ENCODE measurements around the gene PHC2.

Gene PHC2

DNA sequence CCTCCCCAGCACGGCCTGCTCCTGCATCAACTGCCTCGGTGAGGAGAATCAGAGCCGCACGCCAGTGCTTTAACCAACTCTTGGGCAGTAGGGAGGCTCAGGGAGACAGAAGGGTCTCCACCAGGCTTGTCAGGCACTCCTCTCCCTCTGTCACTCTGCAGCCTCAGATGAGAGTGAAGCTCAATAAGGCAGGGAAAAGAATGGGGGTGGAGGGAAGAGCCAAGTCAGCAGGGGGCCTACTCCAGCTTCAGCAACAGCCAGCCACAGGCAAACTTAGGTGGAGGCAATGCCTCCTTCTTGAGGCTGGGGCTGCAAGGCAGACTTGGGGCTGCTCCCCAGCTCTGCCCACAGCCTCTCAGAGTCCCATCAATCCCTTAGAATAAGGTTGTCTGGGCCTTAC lies 58.2 kb downstream of the PHC2 start:
- H3K36me3 ChIP-seq (ENCODE audit: control insufficient read depth in 2 of 2, insufficient read depth in 1 of 2, low read length in 2 of 2) = peaks cover 0 to 19% of the 10 kb centered on the region in 2 experiments; a peak in 1 of 3 replicates
- ChIA-PET POLR2A (interaction anchor here (0.9 kb wide), 1 partner anchor 191 kb away, joined by 3 read pairs; the partner anchor contains the start of gene TRIM62), CTCF (interaction anchor here (0.6 to 12.6 kb wide), 5 partner anchors 77 to 236 kb away, joined by 3 to 135 read pairs (median 3); no protein-coding TSS in a partner anchor)
- no peak overlapping the region for H3K4me3 ChIP-seq (ENCODE audit: low read depth, low read length)
- H3K27ac ChIP-seq (ENCODE audit: extremely low read depth, low read depth, low read length) = no peak overlapping the region
- no peaks in the 10 kb centered on the region for H3K4me1 ChIP-seq (ENCODE audit: control insufficient read depth, insufficient read depth, low read length)
- no peaks in the 10 kb centered on the region for H3K9me3 ChIP-seq (ENCODE audit: control insufficient read depth, insufficient read depth, low read depth, low read length)
- peak; percentile 32; the same call in 1 of the 2 replicates for TF ChIP-seq GLIS1 (tag by site-specific recombination; IDR thresholded peaks at IDR 0.05)
- TF ChIP-seq, protein P1, sequence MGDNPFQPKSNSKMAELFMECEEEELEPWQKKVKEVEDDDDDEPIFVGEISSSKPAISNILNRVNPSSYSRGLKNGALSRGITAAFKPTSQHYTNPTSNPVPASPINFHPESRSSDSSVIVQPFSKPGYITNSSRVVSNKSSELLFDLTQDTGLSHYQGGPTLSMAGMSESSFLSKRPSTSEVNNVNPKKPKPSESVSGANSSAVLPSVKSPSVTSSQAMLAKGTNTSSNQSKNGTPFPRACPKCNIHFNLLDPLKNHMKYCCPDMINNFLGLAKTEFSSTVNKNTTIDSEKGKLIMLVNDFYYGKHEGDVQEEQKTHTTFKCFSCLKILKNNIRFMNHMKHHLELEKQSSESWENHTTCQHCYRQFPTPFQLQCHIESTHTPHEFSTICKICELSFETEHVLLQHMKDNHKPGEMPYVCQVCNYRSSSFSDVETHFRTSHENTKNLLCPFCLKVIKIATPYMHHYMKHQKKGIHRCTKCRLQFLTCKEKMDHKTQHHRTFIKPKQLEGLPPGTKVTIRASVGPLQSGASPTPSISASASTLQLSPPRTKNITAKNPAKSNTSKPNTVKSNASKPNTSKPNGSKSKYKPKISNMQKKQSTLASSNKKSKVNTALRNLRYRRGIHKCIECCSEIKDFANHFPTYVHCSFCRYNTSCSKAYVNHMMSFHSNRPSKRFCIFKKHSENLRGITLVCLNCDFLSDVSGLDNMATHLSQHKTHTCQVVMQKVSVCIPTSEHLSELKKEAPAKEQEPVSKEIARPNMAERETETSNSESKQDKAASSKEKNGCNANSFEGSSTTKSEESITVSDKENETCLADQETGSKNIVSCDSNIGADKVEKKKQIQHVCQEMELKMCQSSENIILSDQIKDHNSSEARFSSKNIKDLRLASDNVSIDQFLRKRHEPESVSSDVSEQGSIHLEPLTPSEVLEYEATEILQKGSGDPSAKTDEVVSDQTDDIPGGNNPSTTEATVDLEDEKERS (tag by site-specific recombination; IDR thresholded peaks at IDR 0.05) = no peak
- TF ChIP-seq ZNF341 (tag by site-specific recombination; IDR thresholded peaks at IDR 0.05; ENCODE audit: low read depth) = peak; percentile 85

DNA sequence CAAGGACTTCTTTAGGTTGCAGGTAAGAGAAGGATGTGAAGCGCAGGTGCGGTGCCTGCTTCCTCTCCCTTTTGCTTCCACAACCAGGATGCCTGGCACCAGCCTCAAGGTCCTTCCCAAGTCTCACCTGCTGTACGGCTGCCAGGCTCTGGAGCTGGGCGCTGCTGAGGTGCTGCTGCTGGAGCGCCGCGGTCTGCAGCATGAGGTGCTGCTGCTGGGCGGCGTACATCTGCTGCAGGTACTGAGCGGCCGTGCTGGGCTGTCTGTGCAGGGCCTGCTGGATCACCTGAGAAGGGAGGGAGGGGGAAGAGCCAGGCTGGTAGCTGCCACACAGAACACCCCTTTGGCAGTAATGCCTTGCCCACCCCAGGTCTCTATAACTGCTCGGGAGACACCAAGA lies 58.7 kb downstream of the PHC2 start:
- Histone ChIP-seq H3K4me1 (ENCODE audit: control insufficient read depth, insufficient read depth, low read length) (no peaks in the 10 kb centered on the region), H3K9me3 (ENCODE audit: control insufficient read depth, insufficient read depth, low read depth, low read length) (no peaks in the 10 kb centered on the region), H3K36me3 (ENCODE audit: control insufficient read depth in 2 of 2, insufficient read depth in 1 of 2, low read length in 2 of 2) (peaks cover 0 to 20% of the 10 kb centered on the region in 2 experiments; a peak in 1 of 3 replicates), H3K4me3 (ENCODE audit: low read depth, low read length) (no peak overlapping the region), H3K27ac (ENCODE audit: extremely low read depth, low read depth, low read length) (no peak overlapping the region)
- ChIA-PET CTCF (interaction anchor here (0.6 to 12.6 kb wide), 6 partner anchors 76 to 520 kb away, joined by 3 to 135 read pairs (median 3); no protein-coding TSS in a partner anchor), POLR2A (no interaction called here)
- TF ChIP-seq, protein P2, sequence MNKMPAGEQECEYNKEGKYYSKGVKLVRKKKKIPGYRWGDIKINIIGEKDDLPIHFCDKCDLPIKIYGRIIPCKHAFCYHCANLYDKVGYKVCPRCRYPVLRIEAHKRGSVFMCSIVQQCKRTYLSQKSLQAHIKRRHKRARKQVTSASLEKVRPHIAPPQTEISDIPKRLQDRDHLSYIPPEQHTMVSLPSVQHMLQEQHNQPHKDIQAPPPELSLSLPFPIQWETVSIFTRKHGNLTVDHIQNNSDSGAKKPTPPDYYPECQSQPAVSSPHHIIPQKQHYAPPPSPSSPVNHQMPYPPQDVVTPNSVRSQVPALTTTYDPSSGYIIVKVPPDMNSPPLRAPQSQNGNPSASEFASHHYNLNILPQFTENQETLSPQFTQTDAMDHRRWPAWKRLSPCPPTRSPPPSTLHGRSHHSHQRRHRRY (tag by site-specific recombination; IDR thresholded peaks at IDR 0.05) = no peak
- TF ChIP-seq, protein P3, sequence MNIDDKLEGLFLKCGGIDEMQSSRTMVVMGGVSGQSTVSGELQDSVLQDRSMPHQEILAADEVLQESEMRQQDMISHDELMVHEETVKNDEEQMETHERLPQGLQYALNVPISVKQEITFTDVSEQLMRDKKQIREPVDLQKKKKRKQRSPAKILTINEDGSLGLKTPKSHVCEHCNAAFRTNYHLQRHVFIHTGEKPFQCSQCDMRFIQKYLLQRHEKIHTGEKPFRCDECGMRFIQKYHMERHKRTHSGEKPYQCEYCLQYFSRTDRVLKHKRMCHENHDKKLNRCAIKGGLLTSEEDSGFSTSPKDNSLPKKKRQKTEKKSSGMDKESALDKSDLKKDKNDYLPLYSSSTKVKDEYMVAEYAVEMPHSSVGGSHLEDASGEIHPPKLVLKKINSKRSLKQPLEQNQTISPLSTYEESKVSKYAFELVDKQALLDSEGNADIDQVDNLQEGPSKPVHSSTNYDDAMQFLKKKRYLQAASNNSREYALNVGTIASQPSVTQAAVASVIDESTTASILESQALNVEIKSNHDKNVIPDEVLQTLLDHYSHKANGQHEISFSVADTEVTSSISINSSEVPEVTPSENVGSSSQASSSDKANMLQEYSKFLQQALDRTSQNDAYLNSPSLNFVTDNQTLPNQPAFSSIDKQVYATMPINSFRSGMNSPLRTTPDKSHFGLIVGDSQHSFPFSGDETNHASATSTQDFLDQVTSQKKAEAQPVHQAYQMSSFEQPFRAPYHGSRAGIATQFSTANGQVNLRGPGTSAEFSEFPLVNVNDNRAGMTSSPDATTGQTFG (tag by site-specific recombination; IDR thresholded peaks at IDR 0.05; ENCODE audit: borderline replicate concordance) = no peak
- TF ChIP-seq ZBTB8A (tag by site-specific recombination; IDR thresholded peaks at IDR 0.05) (no peak), TRIM28 (IDR thresholded peaks at IDR 0.05; ENCODE audit: borderline replicate concordance, low read length) (no peak), IKZF3 (tag by site-specific recombination; IDR thresholded peaks at IDR 0.05) (no peak), ZNF24 (tag by site-specific recombination; IDR thresholded peaks at IDR 0.05) (no peak), KLF10 (tag by site-specific recombination; IDR thresholded peaks at IDR 0.05) (no peak), ZNF214 (tag by site-specific recombination; IDR thresholded peaks at IDR 0.05; ENCODE audit: borderline replicate concordance) (no peak), ZBTB20 (tag by site-specific recombination; IDR thresholded peaks at IDR 0.05) (no peak), ZNF670 (tag by site-specific recombination; IDR thresholded peaks at IDR 0.05; ENCODE audit: low read depth) (no peak), KLF1 (tag by site-specific recombination; IDR thresholded peaks at IDR 0.05) (no peak), ZNF19 (tag by site-specific recombination; IDR thresholded peaks at IDR 0.05; ENCODE audit: low read depth) (no peak), ZNF354C (tag by site-specific recombination; IDR thresholded peaks at IDR 0.05; ENCODE audit: borderline replicate concordance, low read depth) (no peak), ZNF133 (tag by site-specific recombination; IDR thresholded peaks at IDR 0.05) (no peak), ZNF350 (tag by site-specific recombination; IDR thresholded peaks at IDR 0.05) (no peak)
- TF ChIP-seq, protein P4, sequence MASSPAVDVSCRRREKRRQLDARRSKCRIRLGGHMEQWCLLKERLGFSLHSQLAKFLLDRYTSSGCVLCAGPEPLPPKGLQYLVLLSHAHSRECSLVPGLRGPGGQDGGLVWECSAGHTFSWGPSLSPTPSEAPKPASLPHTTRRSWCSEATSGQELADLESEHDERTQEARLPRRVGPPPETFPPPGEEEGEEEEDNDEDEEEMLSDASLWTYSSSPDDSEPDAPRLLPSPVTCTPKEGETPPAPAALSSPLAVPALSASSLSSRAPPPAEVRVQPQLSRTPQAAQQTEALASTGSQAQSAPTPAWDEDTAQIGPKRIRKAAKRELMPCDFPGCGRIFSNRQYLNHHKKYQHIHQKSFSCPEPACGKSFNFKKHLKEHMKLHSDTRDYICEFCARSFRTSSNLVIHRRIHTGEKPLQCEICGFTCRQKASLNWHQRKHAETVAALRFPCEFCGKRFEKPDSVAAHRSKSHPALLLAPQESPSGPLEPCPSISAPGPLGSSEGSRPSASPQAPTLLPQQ (tag by site-specific recombination; IDR thresholded peaks at IDR 0.05) = no peak
- TF ChIP-seq, protein P5, sequence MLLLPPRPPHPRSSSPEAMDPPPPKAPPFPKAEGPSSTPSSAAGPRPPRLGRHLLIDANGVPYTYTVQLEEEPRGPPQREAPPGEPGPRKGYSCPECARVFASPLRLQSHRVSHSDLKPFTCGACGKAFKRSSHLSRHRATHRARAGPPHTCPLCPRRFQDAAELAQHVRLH (tag by site-specific recombination; IDR thresholded peaks at IDR 0.05) = no peak
- TF ChIP-seq, protein P6, sequence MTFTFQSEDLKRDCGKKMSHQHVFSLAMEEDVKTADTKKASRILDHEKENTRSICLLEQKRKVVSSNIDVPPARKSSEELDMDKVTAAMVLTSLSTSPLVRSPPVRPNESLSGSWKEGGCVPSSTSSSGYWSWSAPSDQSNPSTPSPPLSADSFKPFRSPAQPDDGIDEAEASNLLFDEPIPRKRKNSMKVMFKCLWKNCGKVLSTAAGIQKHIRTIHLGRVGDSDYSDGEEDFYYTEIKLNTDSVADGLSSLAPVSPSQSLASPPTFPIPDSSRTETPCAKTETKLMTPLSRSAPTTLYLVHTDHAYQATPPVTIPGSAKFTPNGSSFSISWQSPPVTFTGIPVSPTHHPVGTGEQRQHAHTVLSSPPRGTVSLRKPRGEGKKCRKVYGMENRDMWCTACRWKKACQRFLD (tag by site-specific recombination; IDR thresholded peaks at IDR 0.05) = no peak
